Measurements from ENCODE around the gene KIRREL2. TPM values are rescaled to one million over a fixed set of nuclear protein-coding genes. Genes with fewer than 3 reads are reported as not detected.
"Not testable (repeated sequence)": the region's sequence is repeated elsewhere in the genome, so short reads cannot be mapped to it uniquely, and the experiment has no call there.

Gene KIRREL2
- total RNA-seq, 2 donors from 2014 or later: 0.13 TPM; not detected in 1

DNA sequence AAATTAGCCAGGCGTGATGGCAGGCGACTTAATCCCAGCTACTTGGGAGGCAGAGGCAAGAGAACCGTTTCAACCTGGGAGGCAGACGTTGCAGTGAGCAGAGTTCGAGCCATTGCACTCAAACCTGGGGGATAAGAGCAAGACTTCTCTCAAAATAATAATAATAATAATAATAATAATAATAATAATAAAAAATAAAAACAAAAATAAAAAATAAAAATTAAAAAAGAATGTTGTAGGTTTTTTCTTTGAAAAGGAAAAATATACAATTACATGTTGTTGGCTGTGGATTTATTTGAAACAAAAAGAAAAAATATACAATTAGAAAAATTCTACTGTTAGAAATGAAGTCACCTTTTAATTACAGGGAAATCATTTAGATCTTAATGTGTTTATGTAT lies 32.6 kb upstream of the KIRREL2 start:
- Histone ChIP-seq H3K27me3 (no peaks in the 10 kb centered on the region), H3K4me1 (no peaks in the 10 kb centered on the region), H3K9me3 (no peaks in the 10 kb centered on the region), H3K4me3 (no peak overlapping the region), H3K36me3 (no peaks in the 10 kb centered on the region), H3K27ac (no peak overlapping the region), H3K9ac (ENCODE audit: low read depth in 2 of 2, low read length in 2 of 2) (no peak overlapping the region)
- no peak for DNase-seq
- intact Hi-C loops (cut with DNase I): no loop called here
- TF ChIP-seq, protein P1, sequence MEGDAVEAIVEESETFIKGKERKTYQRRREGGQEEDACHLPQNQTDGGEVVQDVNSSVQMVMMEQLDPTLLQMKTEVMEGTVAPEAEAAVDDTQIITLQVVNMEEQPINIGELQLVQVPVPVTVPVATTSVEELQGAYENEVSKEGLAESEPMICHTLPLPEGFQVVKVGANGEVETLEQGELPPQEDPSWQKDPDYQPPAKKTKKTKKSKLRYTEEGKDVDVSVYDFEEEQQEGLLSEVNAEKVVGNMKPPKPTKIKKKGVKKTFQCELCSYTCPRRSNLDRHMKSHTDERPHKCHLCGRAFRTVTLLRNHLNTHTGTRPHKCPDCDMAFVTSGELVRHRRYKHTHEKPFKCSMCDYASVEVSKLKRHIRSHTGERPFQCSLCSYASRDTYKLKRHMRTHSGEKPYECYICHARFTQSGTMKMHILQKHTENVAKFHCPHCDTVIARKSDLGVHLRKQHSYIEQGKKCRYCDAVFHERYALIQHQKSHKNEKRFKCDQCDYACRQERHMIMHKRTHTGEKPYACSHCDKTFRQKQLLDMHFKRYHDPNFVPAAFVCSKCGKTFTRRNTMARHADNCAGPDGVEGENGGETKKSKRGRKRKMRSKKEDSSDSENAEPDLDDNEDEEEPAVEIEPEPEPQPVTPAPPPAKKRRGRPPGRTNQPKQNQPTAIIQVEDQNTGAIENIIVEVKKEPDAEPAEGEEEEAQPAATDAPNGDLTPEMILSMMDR (IDR thresholded peaks at IDR 0.05): no peak

DNA sequence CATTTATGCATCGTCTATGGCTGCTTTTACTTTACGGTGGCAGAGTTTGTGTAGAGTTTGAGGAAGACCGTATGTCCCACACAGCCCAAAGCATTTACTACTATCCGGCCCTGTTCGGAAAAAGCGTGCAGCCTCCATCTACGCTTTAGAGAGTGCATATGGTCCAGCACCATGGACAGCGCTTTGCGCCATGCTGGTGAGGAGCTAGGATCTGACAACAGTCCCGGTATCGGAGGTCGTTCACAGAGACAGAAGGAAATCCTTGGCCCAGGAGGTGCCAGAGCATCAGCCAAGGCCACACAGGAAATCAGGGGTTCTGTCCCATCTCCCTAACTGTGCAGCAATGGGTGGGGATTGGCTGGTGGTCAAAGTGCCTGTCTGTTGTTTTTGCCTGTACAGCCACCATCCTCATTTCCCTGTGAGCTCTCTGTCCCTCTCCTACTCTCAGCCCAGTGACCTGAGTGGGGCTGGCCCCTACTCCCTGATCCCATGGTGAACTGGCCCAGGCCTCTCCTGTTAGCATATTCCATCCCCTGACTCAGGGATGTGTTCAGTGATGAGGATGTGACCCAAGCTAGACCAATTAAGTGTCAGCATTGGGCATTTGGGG lies 27.9 kb upstream of the KIRREL2 start:
- no peak overlapping the region for H3K4me3 ChIP-seq
- H3K9me3 ChIP-seq: no peaks in the 10 kb centered on the region
- H3K36me3 ChIP-seq: no peaks in the 10 kb centered on the region
- intact Hi-C loops (cut with DNase I): no loop called here
- no peak overlapping the region for H3K9ac ChIP-seq (ENCODE audit: low read depth in 2 of 2, low read length in 2 of 2)
- H3K27me3 ChIP-seq: no peaks in the 10 kb centered on the region
- no peaks in the 10 kb centered on the region for H3K4me1 ChIP-seq
- TF ChIP-seq, protein P1 (IDR thresholded peaks at IDR 0.05): no peak
- H3K27ac ChIP-seq: no peak overlapping the region
- peak; percentile 53 for DNase-seq

DNA sequence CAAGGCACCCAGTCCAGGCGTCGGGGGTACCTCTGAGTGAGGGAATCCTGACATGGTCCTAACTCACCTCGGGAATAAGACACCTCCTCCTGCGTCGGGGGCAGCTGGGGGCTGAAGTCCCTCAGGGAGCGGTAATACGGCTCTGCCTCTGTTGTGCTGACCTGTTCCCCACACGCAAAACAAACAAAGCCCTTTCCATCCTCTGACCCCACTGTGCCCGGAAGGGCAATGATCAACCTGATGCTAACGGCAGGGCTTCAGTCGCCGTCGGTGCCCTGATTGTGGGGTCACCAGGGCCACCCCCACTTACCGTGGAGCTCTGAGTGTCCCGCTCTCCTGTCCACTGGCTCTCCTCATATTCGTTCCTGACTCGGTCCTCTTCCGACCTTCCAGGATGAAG lies 25.7 kb upstream of the KIRREL2 start:
- TF ChIP-seq, protein P1 (IDR thresholded peaks at IDR 0.05): no peak
- Histone ChIP-seq H3K9ac (ENCODE audit: low read depth in 2 of 2, low read length in 2 of 2) (no peak overlapping the region), H3K36me3 (no peaks in the 10 kb centered on the region), H3K4me1 (no peaks in the 10 kb centered on the region), H3K4me3 (no peak overlapping the region), H3K9me3 (no peaks in the 10 kb centered on the region), H3K27me3 (no peaks in the 10 kb centered on the region), H3K27ac (no peak overlapping the region)
- DNase-seq: no peak
- intact Hi-C loops (cut with DNase I): no loop called here

DNA sequence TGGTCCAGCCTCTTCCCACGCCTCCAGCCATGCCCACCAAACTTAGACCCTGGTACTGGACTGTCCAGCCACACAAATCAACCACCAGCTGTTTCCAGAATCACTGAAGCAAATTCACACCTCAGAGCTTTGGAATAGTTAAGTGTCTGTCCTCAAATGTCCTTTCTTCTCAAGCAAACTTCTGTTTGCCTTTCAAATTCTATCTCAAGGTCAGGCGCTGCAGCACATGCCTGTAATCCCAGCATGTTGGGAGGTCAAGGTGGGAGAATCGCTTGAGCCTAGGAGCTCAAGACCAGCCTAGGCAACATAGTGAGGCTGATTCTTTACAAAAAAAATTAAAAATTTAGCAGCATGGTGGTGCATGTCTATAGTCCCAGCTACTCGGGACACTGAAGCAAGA lies 24.7 kb upstream of the KIRREL2 start:
- no peak overlapping the region for H3K4me3 ChIP-seq
- H3K27ac ChIP-seq: no peak overlapping the region
- H3K27me3 ChIP-seq: no peaks in the 10 kb centered on the region
- H3K4me1 ChIP-seq: no peaks in the 10 kb centered on the region
- H3K9me3 ChIP-seq: no peaks in the 10 kb centered on the region
- intact Hi-C loops (cut with DNase I): no loop called here
- H3K9ac ChIP-seq (ENCODE audit: low read depth in 2 of 2, low read length in 2 of 2): no peak overlapping the region
- H3K36me3 ChIP-seq: no peaks in the 10 kb centered on the region
- TF ChIP-seq, protein P1 (IDR thresholded peaks at IDR 0.05): no peak
- DNase-seq: no peak

DNA sequence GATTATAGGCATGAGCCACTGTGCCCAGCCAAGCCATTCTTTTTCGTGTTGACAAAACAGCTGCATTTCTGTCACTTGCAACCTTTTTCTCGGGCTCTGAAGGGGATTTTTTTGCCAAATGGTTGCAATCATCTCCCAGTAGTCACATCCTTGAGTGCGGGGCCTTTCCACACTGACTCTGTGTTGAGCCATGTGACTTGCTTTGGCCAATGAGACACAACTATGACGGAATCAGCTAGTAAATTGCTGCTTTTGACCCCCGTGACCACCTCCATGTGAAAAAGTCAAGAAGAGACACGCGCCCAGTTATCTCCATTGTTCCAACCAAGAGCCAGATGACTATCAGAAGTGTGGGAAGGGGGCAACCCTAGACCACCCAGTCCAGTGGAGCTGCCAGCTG lies 22.7 kb upstream of the KIRREL2 start:
- no peak overlapping the region for H3K4me3 ChIP-seq
- no peaks in the 10 kb centered on the region for H3K9me3 ChIP-seq
- intact Hi-C loops (cut with DNase I): no loop called here
- no peak overlapping the region for H3K27ac ChIP-seq
- H3K4me1 ChIP-seq: no peaks in the 10 kb centered on the region
- TF ChIP-seq, protein P1 (IDR thresholded peaks at IDR 0.05): no peak
- DNase-seq: no peak
- H3K9ac ChIP-seq (ENCODE audit: low read depth in 2 of 2, low read length in 2 of 2): no peak overlapping the region
- no peaks in the 10 kb centered on the region for H3K27me3 ChIP-seq
- no peaks in the 10 kb centered on the region for H3K36me3 ChIP-seq

DNA sequence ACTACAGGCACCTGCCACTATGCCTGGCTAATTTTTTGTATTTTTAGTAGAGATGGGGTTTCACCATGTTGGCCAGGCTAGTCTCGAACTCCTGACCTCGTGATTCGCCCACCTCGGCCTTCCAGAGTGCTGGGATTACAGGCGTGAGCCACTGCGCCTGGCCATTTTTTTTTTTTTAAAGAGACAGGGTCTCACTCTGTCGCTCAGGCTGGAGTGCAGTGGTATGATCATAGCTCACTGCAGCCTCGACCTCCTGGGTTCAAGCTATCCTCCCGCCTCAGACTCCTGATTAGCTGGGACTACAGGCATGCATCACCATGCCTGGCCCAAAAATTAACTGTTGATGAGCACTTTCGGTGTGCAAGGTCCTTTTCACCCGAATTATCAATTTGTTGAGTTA lies 20.6 kb upstream of the KIRREL2 start:
- H3K27me3 ChIP-seq; H3K9me3 ChIP-seq; intact Hi-C loops (cut with DNase I); H3K27ac ChIP-seq; DNase-seq; H3K36me3 ChIP-seq; H3K4me1 ChIP-seq; H3K9ac ChIP-seq (ENCODE audit: low read depth in 2 of 2, low read length in 2 of 2); H3K4me3 ChIP-seq: not testable (repeated sequence)
